ENCODE measurements around the gene SLC9A8.

The SLC9A8 gene

DNA sequence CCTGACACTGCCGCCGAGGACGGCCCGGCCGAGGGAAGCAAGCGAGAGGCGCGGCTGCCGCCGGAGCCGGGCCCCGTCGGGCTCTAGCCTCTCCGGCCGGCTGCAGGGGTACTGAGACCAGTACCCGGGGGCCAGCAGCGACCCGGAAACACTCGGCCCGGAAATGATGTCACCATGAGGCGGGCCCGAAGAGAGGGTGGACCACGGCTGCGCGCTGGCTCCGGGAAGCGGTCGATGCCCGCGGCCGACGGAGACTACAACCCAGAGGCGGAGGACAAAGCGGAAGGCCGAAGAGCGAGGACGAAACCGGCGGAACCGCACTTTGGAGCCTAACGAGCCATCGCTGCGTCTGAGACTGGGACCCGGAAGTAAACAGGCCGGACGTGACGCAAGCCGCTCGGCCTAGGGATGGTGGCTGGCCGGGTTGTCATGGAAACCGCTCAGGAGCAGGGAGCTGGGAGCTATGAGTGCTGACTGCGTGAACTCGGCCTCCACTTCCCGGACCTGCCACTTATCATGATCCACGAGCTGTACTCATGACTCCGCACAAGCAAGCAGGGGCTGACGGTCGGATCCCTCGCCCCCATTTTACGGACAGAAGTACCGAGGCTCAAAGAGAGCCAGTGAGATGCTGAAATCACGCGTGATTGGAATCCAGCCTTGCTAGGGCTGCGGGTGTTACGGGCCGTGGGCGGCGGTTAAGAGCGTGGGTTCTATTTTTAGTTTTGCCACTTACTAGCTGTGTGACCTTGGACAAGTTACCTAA is 102.9 kb downstream of the SLC9A8 start, which contains the start of gene SPATA2:
SPATA2 (minus strand) TSS at position 150 of the 766 bp plus-strand sequence. CDS start 7,039 bp downstream, outside the sequence.
- peak; percentile 89 to 93 (median 90) for DNase-seq (ENCODE audit: low read depth in 3 of 3)

DNA sequence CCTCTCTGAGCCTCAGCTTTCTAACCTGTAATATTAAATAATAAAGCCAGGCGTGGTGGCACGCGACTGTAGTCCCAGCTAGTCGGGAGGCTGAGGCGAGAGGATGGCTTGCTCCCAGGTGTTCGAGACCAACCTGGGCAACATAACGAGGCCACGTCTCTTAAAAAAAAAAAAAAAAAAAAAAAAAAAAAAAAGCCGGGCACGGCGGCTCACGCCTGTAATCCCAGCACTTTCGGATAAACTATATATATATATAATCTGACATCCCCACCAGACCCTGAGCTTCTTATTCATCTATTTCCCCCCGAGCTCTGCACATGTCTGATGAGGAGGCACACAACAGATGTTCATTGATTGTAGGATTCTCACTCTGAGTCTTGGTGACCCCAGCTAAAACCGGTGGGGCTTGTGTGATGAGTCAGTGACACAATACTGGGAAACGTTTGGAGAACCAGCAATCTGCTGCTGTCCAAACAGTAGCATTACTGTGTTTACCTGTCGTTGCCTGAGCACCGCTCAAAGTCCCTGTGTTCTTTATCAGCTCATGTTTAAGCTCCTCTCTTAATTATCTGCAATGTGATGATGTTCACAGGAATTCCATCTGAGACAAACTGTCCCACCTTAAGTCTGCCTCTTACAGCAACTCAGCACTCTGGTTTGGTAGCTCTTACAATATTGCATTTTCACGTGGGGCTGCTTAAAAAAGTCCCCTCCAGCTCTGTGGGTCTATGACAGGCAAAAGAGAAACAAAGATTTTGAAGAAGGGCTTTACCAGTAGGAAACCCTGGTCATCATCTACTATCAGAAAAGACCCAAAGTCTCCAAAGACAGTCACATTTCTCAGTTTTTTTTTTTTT is 103.7 kb downstream of the SLC9A8 start:
- DNase-seq (ENCODE audit: low read depth in 3 of 3): no peak

GRCh38 chr20:49918446-49918845 is 105.8 kb downstream of the SLC9A8 start:
- DNase-seq (ENCODE audit: low read depth in 3 of 3): no peak

- DNase-seq (ENCODE audit: low read depth in 3 of 3): no peak
These were observed 106.4 kb downstream of the SLC9A8 start for GRCh38 chr20:49919009-49919408.

GRCh38 chr20:49919461-49919860 is 106.8 kb downstream of the SLC9A8 start:
- no peak for DNase-seq (ENCODE audit: low read depth in 3 of 3)

GRCh38 chr20:49924247-49924646 is 111.6 kb downstream of the SLC9A8 start:
- DNase-seq (ENCODE audit: low read depth in 3 of 3): no peak

GRCh38 chr20:49925901-49926454 is 113.3 kb downstream of the SLC9A8 start:
- no peak for DNase-seq (ENCODE audit: low read depth in 3 of 3)

DNA sequence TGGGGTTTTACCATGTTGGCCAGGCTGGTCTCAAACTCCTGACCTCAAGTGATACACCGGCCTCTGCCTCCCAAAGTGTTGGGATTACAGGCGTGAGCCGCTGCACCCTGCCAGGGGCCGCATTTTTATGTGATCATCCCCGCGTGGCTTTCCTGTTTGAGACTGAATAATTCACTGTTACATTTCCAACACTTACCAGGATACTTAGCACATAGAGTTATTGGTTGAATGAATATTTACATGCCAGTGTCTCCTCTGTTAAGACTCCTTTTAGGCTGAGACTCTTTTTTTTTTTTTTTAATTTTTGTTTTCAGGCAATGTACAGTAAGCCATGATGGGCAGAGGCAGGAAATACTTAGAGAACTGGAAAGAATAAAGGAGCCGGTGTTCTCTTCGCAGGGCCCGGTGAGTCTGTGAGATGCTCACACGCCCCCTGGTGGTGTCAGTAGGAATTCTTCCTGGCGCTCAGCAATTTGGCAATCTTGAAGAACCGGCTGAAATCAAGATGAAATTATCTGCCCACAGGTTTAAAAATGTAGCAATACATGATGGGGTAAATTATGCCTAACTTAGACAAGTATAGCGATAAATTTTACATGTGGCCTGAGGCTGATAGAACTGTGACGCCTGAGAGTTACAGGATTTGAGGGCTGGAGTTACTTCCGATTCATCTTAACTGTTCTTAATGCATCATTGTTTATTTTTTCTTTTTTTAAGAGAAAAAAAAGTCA is 115.9 kb downstream of the SLC9A8 start:
- DNase-seq (ENCODE audit: low read depth in 3 of 3): peak; percentile 56 to 74 (median 61)

DNA sequence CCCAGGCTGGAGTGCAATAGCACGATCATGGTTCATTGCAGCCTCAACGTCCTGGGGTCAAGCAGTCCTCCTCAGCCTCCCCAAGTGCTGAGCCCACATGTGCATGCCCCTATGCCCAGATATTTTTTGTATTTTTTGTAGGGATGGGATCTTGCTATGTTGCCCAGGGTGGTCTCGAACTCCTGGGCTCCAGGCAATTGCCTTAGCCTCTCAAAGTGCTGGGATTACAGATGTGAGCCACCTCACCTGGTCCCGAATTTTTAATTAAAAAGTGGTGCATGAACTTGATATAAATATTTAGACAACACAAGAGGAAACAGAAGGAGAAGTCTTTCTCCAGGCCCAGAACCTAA is 116.5 kb downstream of the SLC9A8 start:
- no peak for DNase-seq (ENCODE audit: low read depth in 3 of 3)

- no peak for DNase-seq (ENCODE audit: low read depth in 3 of 3)
These were observed 123.1 kb downstream of the SLC9A8 start for GRCh38 chr20:49935746-49936152.

DNA sequence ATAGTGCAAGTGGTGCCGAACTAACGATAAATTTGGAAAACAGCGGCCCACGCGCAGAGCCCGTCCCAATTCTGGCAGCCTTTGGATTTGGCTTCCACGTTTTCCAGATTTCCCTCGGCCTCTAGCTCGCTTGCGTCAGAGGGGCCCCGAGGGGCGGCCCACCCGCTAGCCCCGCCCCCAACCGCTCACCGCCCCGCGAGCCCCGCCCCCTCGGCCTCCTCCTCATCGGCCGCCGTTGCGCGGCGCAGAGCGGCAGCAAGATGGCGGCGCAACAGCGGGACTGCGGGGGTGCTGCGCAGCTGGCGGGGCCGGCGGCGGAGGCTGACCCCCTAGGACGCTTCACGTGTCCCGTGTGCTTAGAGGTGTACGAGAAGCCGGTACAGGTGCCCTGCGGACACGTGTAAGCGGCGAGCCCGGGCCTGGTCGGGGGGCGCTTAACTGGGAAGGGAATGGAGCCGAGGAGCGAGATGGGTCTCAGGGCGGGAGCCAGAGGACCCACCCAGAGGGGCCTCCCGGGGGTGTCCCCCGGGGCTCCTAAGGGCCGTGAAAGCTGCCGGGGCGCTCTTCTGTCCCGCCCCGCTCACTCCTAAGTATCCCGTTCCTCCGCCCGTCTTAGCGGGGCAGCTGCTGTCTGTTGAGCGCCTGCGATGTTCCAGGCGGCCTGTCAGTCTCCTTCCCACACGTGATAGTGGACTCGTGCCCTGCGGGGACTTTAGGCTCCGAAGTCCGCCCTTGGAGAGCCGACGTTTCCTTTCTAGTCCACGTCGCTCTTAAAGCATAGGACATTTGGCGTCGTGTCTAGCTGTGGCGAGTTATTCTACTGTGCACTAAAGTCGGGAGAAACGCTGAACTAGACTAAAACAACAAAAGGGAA is 123.8 kb downstream of the SLC9A8 start, which contains the start of gene RNF114:
RNF114 (plus strand) TSS at position 245 of the 874 bp plus-strand sequence; CDS start at position 261, 16 bp downstream.
- peak; percentile 85 to 93 (median 86) for DNase-seq (ENCODE audit: low read depth in 3 of 3)

DNA sequence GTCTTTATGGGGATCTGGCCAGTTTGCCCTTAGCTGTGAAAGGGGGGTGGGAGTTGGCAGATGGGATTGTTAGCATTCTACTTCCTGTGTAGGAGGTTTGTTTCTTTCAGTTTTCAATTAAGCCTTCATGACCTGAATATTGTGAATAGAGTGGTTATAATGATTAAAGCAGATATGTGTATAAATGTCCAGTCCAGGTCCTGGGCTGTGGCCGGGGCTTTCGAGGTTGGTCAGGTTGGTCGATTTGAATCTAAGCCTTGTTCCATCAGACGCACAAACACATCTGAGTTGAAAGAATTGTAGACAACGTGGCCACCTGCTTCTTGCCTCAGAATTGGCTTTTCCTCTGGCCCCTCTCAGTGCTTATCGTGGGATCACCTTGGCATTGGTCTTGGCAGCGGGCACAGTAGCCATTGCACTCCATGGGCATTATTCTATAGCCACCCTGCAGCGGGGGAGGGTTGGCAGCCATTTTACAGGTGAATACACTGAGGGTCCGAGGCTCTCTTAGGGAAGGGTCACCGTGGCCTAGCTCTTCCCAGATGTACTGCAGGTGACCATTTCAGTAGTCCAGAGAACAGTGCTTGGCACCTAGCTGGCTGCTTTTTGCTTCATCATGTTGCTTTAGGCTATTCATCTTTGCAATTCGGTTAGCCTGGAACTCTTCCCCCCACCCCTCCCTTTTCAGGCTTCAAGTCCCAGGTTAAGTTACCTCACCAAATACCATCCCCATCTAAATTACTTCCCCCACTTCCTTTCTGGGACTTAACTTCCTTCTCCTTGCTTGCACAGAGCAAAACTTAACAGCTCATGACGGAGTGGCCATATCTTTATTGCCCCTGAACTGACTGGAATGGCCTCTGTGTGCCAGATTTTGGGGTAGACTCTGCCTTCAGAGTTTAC is 124.7 kb downstream of the SLC9A8 start:
- DNase-seq (ENCODE audit: low read depth in 3 of 3): no peak

- no peak for DNase-seq (ENCODE audit: low read depth in 3 of 3)
These were observed 125.8 kb downstream of the SLC9A8 start for GRCh38 chr20:49938173-49939163.

GRCh38 chr20:49941456-49941855 is 128.8 kb downstream of the SLC9A8 start:
- DNase-seq (ENCODE audit: low read depth in 3 of 3): no peak
